ENCODE measurements around the gene AFG3L2.

The AFG3L2 gene

DNA sequence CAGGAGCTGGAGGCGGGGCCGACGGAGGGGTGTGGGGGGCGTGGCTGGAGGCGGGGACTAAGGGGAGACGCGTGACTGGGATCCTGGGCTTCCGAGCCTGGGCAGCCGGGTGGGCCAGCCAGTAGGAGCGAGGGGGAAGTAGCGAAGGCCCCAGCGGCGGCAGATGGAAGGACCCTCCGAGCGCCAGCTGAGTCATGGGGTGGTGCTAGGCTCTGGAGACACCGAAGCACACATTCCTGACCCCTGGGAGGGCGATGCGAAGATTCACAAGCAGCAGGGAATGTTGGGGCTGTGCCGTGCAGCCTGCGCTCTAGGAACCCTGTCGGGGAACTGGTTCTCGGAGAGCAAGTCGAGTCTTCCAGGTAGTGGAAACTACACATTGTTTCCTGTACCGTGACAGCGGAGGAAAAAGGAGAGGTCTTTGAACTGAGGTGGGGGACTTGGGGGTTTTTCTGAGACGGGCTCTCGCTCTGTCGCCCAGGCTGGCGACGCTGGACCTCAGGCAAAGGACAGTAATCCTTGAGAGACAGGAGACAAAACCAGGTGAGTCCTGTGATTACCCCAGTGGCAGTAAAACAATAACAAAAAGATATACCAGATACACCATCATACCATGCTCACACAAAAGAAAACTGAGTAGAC is 650 bp upstream of the AFG3L2 start:
- Mint-ChIP-seq H3K36me3 (peaks cover 18% of the 10 kb centered on the region), H3K4me3 (peak overlapping the region; percentile 80), H3K9me3 (peaks cover 3% of the 10 kb centered on the region), H3K27ac (peak overlapping the region; percentile 73), H3K27me3 (no peaks in the 10 kb centered on the region), H3K4me1 (peaks cover 42% of the 10 kb centered on the region)
- no peak for ATAC-seq

DNA sequence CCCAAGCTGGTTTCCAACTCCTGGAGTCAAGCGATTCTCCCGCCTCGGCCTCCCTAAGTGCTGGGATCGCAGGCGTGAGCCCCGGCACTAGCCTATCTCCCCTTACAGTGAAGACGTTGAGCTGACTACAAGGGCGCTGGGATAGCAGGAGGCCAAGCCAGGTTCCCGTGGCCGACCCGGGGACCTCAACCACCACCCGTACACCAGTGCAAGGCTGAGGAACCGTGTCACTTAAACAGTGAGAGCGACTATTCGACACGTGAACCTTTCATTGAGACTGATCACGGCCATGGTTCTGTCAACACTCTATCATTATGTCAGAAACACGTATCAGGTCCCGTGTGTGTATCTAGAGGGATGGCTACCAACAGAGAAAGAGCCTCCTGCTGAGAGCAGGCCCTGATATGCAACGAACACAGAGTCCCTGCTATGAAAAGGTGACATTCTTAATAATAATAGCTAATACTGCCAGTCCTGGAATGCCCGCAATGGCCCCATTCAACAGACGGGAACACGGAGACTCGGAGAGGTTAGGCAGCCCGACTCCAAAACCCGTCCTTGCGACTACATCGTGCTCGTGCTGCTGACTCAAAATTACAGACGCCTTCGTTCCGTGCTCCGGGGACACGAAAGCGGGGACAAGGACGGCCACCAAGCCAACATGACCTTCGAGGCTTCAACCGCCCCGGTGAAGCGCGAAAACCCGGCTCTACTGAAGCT is 833 bp downstream of the AFG3L2 start:
- Mint-ChIP-seq H3K9me3 (no peaks in the 10 kb centered on the region), H3K4me1 (peaks cover 51% of the 10 kb centered on the region), H3K27ac (peak overlapping the region; percentile 73), H3K36me3 (peaks cover 22% of the 10 kb centered on the region), H3K4me3 (peak overlapping the region; percentile 86), H3K27me3 (no peaks in the 10 kb centered on the region)
- ATAC-seq, result no peak

- Mint-ChIP-seq H3K4me1 (peaks cover 53% of the 10 kb centered on the region), H3K36me3 (peaks cover 22% of the 10 kb centered on the region), H3K27me3 (no peaks in the 10 kb centered on the region), H3K4me3 (no peak overlapping the region), H3K27ac (no peak overlapping the region), H3K9me3 (no peaks in the 10 kb centered on the region)
- no peak for ATAC-seq
These were observed 2.6 kb downstream of the AFG3L2 start for GRCh38 chr18:12374401-12374800.

GRCh38 chr18:12373771-12374116 is 3.3 kb downstream of the AFG3L2 start:
- H3K36me3 Mint-ChIP-seq, result peaks cover 27% of the 10 kb centered on the region

GRCh38 chr18:12373116-12373770 is 3.8 kb downstream of the AFG3L2 start:
- H3K4me3 Mint-ChIP-seq, result no peak overlapping the region
- no peaks in the 10 kb centered on the region for H3K9me3 Mint-ChIP-seq
- peaks cover 28% of the 10 kb centered on the region for H3K36me3 Mint-ChIP-seq
- peaks cover 53% of the 10 kb centered on the region for H3K4me1 Mint-ChIP-seq
- no peaks in the 10 kb centered on the region for H3K27me3 Mint-ChIP-seq
- H3K27ac Mint-ChIP-seq, result no peak overlapping the region
- no peak for ATAC-seq

More at GRCh38 chr18:12373771-12374116, 3.3 kb downstream of the AFG3L2 start:
- H3K4me3 Mint-ChIP-seq, result no peak overlapping the region
- no peaks in the 10 kb centered on the region for H3K9me3 Mint-ChIP-seq
- no peaks in the 10 kb centered on the region for H3K27me3 Mint-ChIP-seq
- ATAC-seq, result no peak
- H3K4me1 Mint-ChIP-seq, result peaks cover 53% of the 10 kb centered on the region
- no peak overlapping the region for H3K27ac Mint-ChIP-seq

DNA sequence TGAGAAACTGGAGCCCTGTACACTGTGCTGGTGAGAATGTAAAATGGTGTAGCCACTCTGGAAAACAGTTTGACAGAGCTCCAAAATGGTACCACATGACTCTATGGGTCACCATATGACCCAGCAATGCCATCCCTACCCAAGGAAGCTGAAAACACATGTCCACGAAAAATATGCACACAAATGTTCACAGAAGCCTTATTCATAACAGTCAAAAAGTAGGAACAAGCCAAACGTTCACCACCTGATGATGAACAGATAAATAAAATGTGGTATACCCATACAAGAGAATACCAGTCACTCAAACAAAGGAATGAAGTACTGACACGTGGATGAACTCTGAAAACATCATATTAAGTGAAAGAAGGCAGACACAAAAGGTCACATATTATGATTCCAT is 4.6 kb downstream of the AFG3L2 start:
- Mint-ChIP-seq H3K36me3 (peaks cover 28% of the 10 kb centered on the region), H3K4me3 (no peak overlapping the region), H3K27ac (no peak overlapping the region), H3K4me1 (peaks cover 46% of the 10 kb centered on the region), H3K9me3 (no peaks in the 10 kb centered on the region), H3K27me3 (no peaks in the 10 kb centered on the region)
- ATAC-seq, result no peak

- no peak overlapping the region for H3K27ac Mint-ChIP-seq
- peaks cover 46% of the 10 kb centered on the region for H3K4me1 Mint-ChIP-seq
- no peaks in the 10 kb centered on the region for H3K9me3 Mint-ChIP-seq
- no peak overlapping the region for H3K4me3 Mint-ChIP-seq
- H3K27me3 Mint-ChIP-seq, result no peaks in the 10 kb centered on the region
- no peak for ATAC-seq
- H3K36me3 Mint-ChIP-seq, result peaks cover 36% of the 10 kb centered on the region
These were observed 5.4 kb downstream of the AFG3L2 start for GRCh38 chr18:12371590-12371989.

DNA sequence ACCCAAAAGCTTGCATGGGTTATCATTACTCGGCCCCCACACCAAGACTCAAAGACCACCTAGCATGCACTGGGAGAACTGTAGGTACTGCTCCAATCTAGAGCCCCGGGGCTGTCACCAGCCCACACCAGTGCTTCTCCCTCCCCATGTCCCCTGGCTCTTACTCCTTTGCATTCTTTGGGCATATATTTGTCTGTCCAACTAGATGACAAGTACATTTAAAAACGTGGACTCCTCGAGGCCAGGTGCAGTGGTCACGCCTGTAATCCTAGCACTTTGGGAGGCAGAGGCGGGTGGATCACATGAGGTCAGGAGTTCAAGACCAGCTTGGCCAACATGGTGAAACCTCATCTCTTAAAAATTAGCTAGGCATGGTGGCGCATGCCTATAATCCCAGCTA is 7.8 kb downstream of the AFG3L2 start:
- Mint-ChIP-seq H3K4me1 (peaks cover 27% of the 10 kb centered on the region), H3K36me3 (peaks cover 43% of the 10 kb centered on the region), H3K27me3 (no peaks in the 10 kb centered on the region), H3K4me3 (no peak overlapping the region), H3K27ac (no peak overlapping the region), H3K9me3 (no peaks in the 10 kb centered on the region)
- no peak for ATAC-seq

- no peak for ATAC-seq
These were observed 10.2 kb downstream of the AFG3L2 start for GRCh38 chr18:12366784-12367183.

DNA sequence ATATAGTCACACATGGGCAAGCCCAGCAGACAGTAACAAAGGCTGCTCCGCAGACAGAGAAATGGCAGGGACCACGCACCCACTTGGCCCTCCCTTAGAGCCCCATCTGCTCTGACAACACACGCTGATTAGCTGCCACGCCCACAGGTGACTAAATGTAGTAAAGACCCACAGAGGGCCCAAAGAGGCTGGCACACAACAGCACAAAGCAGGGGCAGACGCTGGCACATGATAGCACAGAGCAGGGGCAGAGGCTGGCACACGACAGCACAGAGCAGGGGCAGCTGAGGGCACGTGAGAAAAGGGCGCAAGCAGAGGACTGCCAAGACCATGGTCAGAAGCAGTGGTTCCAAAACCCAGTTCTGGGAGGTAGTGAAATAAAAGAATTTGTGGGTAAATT is 10.6 kb downstream of the AFG3L2 start:
- Mint-ChIP-seq H3K36me3 (peaks cover 47% of the 10 kb centered on the region), H3K27ac (no peak overlapping the region), H3K4me1 (peaks cover 9% of the 10 kb centered on the region), H3K27me3 (no peaks in the 10 kb centered on the region), H3K9me3 (no peaks in the 10 kb centered on the region), H3K4me3 (no peak overlapping the region)
- no peak for ATAC-seq

More at GRCh38 chr18:12366784-12367183, 10.2 kb downstream of the AFG3L2 start:
- no peaks in the 10 kb centered on the region for H3K9me3 Mint-ChIP-seq
- H3K36me3 Mint-ChIP-seq, result peaks cover 43% of the 10 kb centered on the region
- H3K4me1 Mint-ChIP-seq, result peaks cover 11% of the 10 kb centered on the region
- H3K27ac Mint-ChIP-seq, result no peak overlapping the region
- H3K27me3 Mint-ChIP-seq, result no peaks in the 10 kb centered on the region
- no peak overlapping the region for H3K4me3 Mint-ChIP-seq

DNA sequence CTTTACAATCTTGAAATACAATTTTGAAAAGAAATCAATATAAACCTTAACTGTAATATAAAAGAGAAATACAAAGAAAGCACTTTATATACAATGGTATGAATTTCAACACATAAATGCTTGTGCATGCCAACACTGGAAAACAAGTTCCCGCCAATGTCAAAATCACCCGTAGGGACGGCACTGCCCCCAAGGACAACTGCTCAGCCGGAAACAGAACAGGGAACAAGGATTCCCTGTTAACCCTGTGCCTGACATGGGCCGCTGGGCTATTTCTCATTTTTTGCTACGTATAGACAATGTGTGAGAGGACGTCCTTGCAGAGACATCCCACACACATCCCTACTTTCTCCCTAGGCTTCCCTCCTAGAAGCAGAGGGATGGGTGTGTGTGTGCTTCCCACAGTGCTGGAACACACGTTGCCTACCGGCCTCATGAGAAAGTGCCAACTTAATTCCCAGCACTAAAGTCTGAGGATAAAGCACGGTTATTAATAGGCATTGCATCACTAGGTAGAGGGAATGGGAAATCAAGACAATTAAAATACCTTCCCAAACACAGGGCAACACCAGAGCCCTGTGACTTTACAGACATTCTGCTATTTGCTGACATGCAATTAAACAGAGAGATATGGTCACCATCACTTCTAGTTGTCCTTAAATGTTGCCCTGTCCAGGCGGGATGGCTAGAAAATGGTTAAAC is 14.4 kb downstream of the AFG3L2 start:
- no peak for ATAC-seq
- no peaks in the 10 kb centered on the region for H3K27me3 Mint-ChIP-seq
- H3K36me3 Mint-ChIP-seq, result peaks cover 66% of the 10 kb centered on the region

DNA sequence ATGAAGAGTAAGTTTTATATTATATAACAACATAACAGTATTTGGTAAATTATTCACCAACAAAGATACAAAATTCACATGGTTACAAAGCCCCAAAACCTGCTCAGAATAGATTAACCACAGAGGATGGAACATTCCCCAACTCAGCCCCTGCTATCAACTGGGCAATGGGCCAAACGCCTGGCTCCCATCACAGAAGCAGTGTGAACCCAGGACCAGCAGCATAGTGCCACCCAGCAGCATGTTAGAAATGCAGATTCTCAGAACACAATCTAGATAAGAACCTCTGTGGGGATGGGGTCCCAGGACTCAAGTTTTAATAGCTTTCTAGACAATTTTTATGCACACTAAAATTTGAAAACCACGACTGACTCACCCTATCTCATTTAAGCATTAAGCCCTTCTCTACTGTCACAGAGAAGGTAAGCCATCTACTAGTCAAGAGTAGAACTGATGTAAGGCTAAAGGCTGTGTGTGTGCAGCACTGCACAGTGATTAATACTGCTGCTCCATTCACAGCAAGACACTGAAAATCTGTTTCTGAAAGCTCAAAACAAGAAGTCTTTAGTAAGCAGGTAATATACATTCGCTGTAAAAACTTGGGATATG is 15.2 kb downstream of the AFG3L2 start:
- no peak for ATAC-seq
- peaks cover 61% of the 10 kb centered on the region for H3K36me3 Mint-ChIP-seq
- no peak overlapping the region for H3K27ac Mint-ChIP-seq
- H3K9me3 Mint-ChIP-seq, result no peaks in the 10 kb centered on the region
- no peaks in the 10 kb centered on the region for H3K27me3 Mint-ChIP-seq
- H3K4me3 Mint-ChIP-seq, result no peak overlapping the region
- H3K4me1 Mint-ChIP-seq, result peaks cover 5% of the 10 kb centered on the region

More for the DNA sequence above, 14.4 kb downstream of the AFG3L2 start:
- no peak overlapping the region for H3K4me3 Mint-ChIP-seq
- H3K27ac Mint-ChIP-seq, result no peak overlapping the region
- peaks cover 5% of the 10 kb centered on the region for H3K4me1 Mint-ChIP-seq
- H3K9me3 Mint-ChIP-seq, result no peaks in the 10 kb centered on the region

DNA sequence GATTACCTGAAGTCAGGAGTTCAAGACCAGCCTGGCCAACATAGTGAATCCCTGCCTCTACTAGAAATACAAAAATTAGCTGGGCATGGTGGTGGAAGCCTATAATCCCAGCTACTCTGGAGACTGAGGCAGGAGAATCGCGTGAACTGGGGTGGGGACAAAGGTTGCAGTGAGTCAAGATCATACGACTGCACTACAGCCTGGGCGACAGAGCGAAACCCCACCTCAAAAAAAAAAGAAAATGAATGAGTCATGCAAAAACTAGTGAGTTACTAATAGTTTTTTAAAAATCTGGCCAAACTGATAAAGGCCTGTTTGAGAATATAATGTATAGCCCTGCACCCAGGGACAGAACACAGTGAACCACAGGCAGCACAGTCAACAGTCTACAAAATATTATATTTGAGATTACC is 17.5 kb downstream of the AFG3L2 start:
- Mint-ChIP-seq H3K27ac (no peak overlapping the region), H3K4me3 (no peak overlapping the region), H3K4me1 (peaks cover 5% of the 10 kb centered on the region), H3K36me3 (peaks cover 66% of the 10 kb centered on the region), H3K27me3 (no peaks in the 10 kb centered on the region), H3K9me3 (no peaks in the 10 kb centered on the region)
- ATAC-seq, result no peak

DNA sequence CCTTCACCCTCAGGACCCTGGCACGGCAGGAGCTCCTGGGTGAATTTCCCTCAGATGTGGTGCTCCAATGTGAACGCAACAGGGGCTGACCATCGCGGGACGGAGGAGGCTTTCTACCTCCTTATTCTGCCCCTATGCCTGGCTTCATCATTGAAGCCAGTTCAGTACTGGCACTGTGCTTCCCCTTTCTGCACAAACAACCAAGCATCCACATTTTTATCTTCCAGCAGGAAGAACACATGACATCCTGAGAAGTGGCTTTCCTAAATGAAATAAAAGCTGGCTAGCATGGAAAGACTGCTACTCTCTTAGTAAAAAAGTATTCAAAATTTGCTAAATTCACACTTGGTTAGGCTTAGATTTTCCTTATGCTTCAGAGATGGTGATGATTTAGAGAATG is 24.8 kb downstream of the AFG3L2 start:
- Mint-ChIP-seq H3K27ac (no peak overlapping the region), H3K4me3 (no peak overlapping the region), H3K36me3 (peaks cover 76% of the 10 kb centered on the region), H3K27me3 (no peaks in the 10 kb centered on the region), H3K9me3 (no peaks in the 10 kb centered on the region), H3K4me1 (no peaks in the 10 kb centered on the region)
- ATAC-seq, result no peak

DNA sequence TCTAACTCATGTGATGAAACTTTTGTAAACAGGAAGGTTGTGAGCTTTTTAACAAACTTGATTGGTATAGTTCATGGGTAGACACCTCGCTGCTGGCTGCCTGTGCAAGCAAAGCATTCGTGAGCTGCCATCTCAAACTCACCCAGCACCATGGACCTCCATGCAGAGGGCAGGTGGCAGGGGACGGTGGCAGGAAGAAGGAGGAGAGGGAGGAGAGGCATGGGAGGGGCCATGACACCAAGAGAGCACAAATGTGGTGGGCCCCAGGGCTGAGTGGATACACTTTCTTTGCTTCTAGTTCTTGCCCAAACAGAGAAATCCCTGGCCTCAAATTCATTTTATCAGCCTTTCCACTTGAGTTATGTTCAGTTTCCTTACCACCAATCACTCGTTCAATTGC is 29.1 kb downstream of the AFG3L2 start:
- no peak for ATAC-seq
- Mint-ChIP-seq H3K9me3 (no peaks in the 10 kb centered on the region), H3K27ac (no peak overlapping the region), H3K4me3 (no peak overlapping the region), H3K4me1 (no peaks in the 10 kb centered on the region), H3K36me3 (peaks cover 77% of the 10 kb centered on the region), H3K27me3 (no peaks in the 10 kb centered on the region)
